Glutamatergic neuron (in vitro differentiated cells): ENCODE measurements around the gene DIS3L. TPM values are rescaled to one million over a fixed set of nuclear protein-coding genes. Genes with fewer than 3 reads are reported as not detected.

ENCODE experiments used
- DNase-seq: peaks from one replicate; pipeline ENCODE4 v3.0.0; 2022
- H3K27ac Mint-ChIP-seq: one replicate; pipeline ENCODE4 v1.8.0; 2020; ENCODE audit warnings: mild to moderate bottlenecking, mixed read lengths, inconsistent platforms; ENCODE audit not compliant: unreplicated experiment
- H3K27me3 Mint-ChIP-seq: one replicate; pipeline ENCODE4 v1.8.0; 2020; ENCODE audit warnings: mild to moderate bottlenecking, moderate library complexity, mixed read lengths, inconsistent platforms; ENCODE audit not compliant: unreplicated experiment
- H3K36me3 Mint-ChIP-seq: one replicate; pipeline ENCODE4 v1.8.0; 2020; ENCODE audit warnings: mild to moderate bottlenecking, mixed read lengths, inconsistent platforms; ENCODE audit not compliant: unreplicated experiment
- H3K4me1 Mint-ChIP-seq: one replicate; pipeline ENCODE4 v1.8.0; 2020; ENCODE audit warnings: mild to moderate bottlenecking, low read depth, mixed read lengths, inconsistent platforms; ENCODE audit not compliant: unreplicated experiment
- H3K4me3 Mint-ChIP-seq: one replicate; pipeline ENCODE4 v1.8.0; 2020; ENCODE audit warnings: mild to moderate bottlenecking, mixed read lengths, inconsistent platforms; ENCODE audit not compliant: unreplicated experiment
- H3K9me3 Mint-ChIP-seq: one replicate; pipeline ENCODE4 v1.8.0; 2020; ENCODE audit warnings: mild to moderate bottlenecking, moderate library complexity, mixed read lengths, inconsistent platforms; ENCODE audit not compliant: unreplicated experiment
- CTCF ChIP-seq: fragments of 200-600 bp; sonication (generic); IDR thresholded peaks from one replicate; pipeline ENCODE4 v1.5.0; 2021; ENCODE audit not compliant: partially characterized antibody, unreplicated experiment
- total RNA-seq: library from RNA; stranded (reverse); fragmentation: NEBNext Ultra II Directional; extraction: Animal tissue kit (Norgen Biotek cat#: 25700); gene quantifications from one replicate; pipeline ENCODE4 v1.2.1, GENCODE V29; 2021; ENCODE audit not compliant: unreplicated experiment

Gene DIS3L
- total RNA-seq, 1 donor from 2014 or later, result 6.0 TPM

GRCh38 chr15:66308531-66308930 is 15.2 kb downstream of the DIS3L start:
- H3K36me3 Mint-ChIP-seq, result no peaks in the 10 kb centered on the region

DNA sequence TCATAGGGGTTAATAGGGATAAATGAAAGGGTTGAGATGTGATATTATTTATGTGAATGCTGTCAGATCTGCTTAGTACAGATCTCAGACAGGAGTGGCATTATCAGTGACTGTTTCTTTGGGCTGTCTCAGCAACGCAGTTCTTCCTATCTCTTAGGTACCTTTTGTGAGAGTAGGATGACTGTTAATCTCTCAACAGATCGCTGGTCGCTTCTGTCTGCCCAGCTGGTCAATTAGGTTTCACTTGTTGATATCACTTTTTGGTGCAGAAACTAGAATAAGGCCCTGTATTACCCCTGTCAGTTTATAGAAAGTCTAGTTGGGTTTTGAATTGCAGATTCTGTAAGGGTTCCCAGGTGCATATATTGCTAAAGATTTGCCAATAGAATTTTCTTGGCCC is 16.5 kb downstream of the DIS3L start:
- H3K36me3 Mint-ChIP-seq, result no peaks in the 10 kb centered on the region
- H3K4me3 Mint-ChIP-seq, result no peak overlapping the region
- TF ChIP-seq CTCF, result no peak

More at GRCh38 chr15:66308531-66308930, 15.2 kb downstream of the DIS3L start:
- Mint-ChIP-seq H3K27ac (no peak overlapping the region), H3K27me3 (peaks cover 1% of the 10 kb centered on the region), H3K4me1 (no peaks in the 10 kb centered on the region), H3K9me3 (no peaks in the 10 kb centered on the region), H3K4me3 (no peak overlapping the region)
- TF ChIP-seq CTCF, result no peak
- DNase-seq, result no peak

DNA sequence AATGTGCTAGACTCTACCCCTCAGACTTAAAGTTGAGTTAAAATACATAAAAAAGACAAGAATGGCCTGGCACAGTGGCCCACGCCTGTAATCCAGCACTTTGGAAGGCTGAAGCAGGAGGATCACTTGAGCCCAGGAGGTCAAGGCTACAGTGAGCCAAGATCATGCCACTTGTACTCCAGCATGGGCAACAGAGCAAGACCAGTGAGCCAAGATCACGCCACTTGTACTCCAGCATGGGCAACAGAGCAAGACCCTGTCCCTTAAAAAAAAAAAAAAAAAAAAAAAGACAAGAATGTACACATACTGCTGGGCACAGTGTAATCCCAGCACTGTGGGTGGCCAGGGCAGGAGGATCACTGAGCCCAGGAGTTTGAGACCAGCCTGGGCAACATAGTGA is 17.4 kb downstream of the DIS3L start:
- H3K27ac Mint-ChIP-seq, result no peak overlapping the region
- no peaks in the 10 kb centered on the region for H3K4me1 Mint-ChIP-seq
- no peak for DNase-seq
- peaks cover 1% of the 10 kb centered on the region for H3K27me3 Mint-ChIP-seq
- no peak for TF ChIP-seq CTCF
- H3K4me3 Mint-ChIP-seq, result no peak overlapping the region
- H3K36me3 Mint-ChIP-seq, result no peaks in the 10 kb centered on the region
- H3K9me3 Mint-ChIP-seq, result no peaks in the 10 kb centered on the region

More for the DNA sequence above, 16.5 kb downstream of the DIS3L start:
- H3K27ac Mint-ChIP-seq, result no peak overlapping the region
- no peak for DNase-seq
- no peaks in the 10 kb centered on the region for H3K4me1 Mint-ChIP-seq
- H3K9me3 Mint-ChIP-seq, result no peaks in the 10 kb centered on the region
- peaks cover 1% of the 10 kb centered on the region for H3K27me3 Mint-ChIP-seq

DNA sequence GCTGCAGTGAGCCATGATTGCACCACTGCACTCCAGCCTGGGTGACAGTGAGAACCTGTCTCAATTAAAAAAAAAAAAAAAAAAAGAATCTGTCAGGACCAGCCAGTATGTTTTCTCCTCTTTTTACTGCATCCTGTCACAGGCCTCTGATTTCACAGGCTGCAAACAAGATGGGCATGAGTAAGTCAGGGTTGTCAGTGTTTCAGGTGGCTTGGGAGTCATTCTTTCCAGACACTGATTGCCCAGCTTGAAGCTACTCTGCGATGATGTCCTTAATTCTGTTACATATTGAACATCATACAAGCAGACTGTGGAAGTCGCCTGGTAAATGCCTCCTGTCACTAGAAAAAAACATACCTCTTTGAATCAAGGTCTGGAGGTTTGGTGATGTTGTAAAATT is 18.8 kb downstream of the DIS3L start:
- Mint-ChIP-seq H3K9me3 (no peaks in the 10 kb centered on the region), H3K4me3 (no peak overlapping the region), H3K36me3 (no peaks in the 10 kb centered on the region), H3K27ac (no peak overlapping the region), H3K27me3 (no peaks in the 10 kb centered on the region), H3K4me1 (no peaks in the 10 kb centered on the region)
- DNase-seq, result no peak
- no peak for TF ChIP-seq CTCF

DNA sequence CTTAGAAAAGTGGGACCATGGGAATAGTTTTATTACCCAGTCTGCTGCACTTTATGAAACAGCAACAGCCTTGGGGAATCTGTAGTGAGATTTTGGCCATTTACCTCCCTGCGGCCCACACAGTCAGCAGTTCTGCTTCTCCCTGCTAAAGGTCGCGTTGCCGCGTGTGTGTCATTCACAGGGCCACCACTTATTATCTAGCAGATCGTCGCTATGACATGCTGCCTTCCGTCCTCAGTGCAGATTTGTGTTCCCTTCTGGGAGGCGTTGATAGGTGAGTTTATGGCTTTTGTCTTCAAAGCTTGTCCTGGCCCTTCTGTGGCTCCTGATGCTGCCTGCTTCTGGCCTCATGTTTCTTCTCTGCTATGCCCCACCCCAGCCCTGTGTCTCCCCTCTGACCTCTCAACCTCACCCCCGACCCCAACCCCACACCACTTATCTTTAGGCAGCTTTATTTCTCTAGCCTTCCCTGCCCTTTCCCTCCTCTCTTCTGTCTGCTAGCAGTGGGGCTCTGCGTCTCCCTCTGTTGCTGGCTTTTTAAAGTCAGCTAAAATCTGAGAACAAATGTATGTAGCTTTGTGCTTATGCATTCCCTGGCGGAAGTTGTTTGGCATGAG is 30.1 kb downstream of the DIS3L start:
- H3K36me3 Mint-ChIP-seq, result no peaks in the 10 kb centered on the region
- H3K4me1 Mint-ChIP-seq, result peaks cover 4% of the 10 kb centered on the region
- peak overlapping the region; percentile 12 for H3K4me3 Mint-ChIP-seq
- no peak for DNase-seq
- H3K27ac Mint-ChIP-seq, result no peak overlapping the region
- no peaks in the 10 kb centered on the region for H3K9me3 Mint-ChIP-seq
- no peak for TF ChIP-seq CTCF
- peaks cover 2% of the 10 kb centered on the region for H3K27me3 Mint-ChIP-seq
